Breast epithelium (tissue), 3 donors: ENCODE measurements around the gene MBOAT1.

ENCODE experiments used
- POLR2A ChIP-seq: fragments of 450-650 bp; IDR thresholded peaks from one replicate; pipeline ENCODE4 v1.6.1; 2016; ENCODE audit warnings: antibody characterized with exemption, mild to moderate bottlenecking, moderate library complexity
- TF ChIP-seq, protein P1 (sequence below), 3 donors: fragments of 450-650 bp; IDR thresholded peaks; one replicate each; pipeline ENCODE4 v1.5.1; 2016 to 2017; ENCODE audit warnings: antibody characterized with exemption in 3 of 3, mild to moderate bottlenecking in 3 of 3, moderate library complexity in 3 of 3

DNA sequence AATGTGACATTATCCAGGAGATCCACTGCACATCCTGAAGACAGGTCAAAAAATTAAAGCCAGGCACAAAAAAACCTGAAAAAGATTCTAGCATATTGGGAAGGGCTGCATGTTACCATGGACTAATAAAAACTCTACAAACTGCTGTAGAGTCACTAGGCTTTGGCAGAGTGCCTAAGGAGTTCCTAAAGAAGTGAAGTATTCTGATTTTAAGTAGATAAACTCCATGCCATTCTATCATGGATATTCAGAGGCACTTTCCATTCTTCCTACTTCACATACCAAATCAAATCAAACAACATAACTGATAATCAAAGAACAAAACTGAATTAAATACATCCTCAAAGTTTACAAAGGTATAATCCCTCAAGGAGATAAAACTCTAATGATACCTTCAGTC, 3.0 kb upstream of the MBOAT1 start:
- TF ChIP-seq, protein P1, sequence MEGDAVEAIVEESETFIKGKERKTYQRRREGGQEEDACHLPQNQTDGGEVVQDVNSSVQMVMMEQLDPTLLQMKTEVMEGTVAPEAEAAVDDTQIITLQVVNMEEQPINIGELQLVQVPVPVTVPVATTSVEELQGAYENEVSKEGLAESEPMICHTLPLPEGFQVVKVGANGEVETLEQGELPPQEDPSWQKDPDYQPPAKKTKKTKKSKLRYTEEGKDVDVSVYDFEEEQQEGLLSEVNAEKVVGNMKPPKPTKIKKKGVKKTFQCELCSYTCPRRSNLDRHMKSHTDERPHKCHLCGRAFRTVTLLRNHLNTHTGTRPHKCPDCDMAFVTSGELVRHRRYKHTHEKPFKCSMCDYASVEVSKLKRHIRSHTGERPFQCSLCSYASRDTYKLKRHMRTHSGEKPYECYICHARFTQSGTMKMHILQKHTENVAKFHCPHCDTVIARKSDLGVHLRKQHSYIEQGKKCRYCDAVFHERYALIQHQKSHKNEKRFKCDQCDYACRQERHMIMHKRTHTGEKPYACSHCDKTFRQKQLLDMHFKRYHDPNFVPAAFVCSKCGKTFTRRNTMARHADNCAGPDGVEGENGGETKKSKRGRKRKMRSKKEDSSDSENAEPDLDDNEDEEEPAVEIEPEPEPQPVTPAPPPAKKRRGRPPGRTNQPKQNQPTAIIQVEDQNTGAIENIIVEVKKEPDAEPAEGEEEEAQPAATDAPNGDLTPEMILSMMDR (IDR thresholded peaks at IDR 0.05): no peak
- no peak for TF ChIP-seq POLR2A
